Urinary bladder (tissue), 4 donors: Measurements from ENCODE around the gene XYLT1. TPM values are rescaled to one million over a fixed set of nuclear protein-coding genes. Genes with fewer than 3 reads are reported as not detected.

Experiments used
- DNase-seq: peaks from one replicate; pipeline ENCODE4 v3.0.0-alpha.2; 2015; ENCODE audit errors: extremely low spot score
- H3K27ac ChIP-seq: one replicate; pipeline ENCODE4 v1.5.1; 2013; ENCODE audit warnings: low read depth, mild to moderate bottlenecking, moderate library complexity
- H3K36me3 ChIP-seq: one replicate; pipeline ENCODE4 v1.6.1; 2013; ENCODE audit warnings: mild to moderate bottlenecking, moderate library complexity; ENCODE audit not compliant: insufficient read depth
- H3K4me1 ChIP-seq: one replicate; pipeline ENCODE4 v1.6.1; 2013; ENCODE audit warnings: mild to moderate bottlenecking, moderate library complexity; ENCODE audit not compliant: insufficient read depth
- H3K4me3 ChIP-seq: one replicate; pipeline ENCODE4 v1.5.1; 2013; ENCODE audit warnings: low read depth, low read length
- WGBS: extraction: QIAGEN DNeasy Blood & Tissue Kit; methylation state at CpG from one replicate; pipeline ENCODE4 v1.1.7; 2013; 5-methylcytosine and 5-hydroxymethylcytosine counted together
- polyA plus RNA-seq: library from polyadenylated mRNA; stranded (reverse); fragments of 200-250 nt; gene quantifications from one replicate; pipeline ENCODE4 v1.2.3, GENCODE V29; 2013
- total RNA-seq: library from RNA; depleted of rRNA; stranded (reverse); fragments of >200 nt; gene quantifications from one replicate; pipeline ENCODE4 v1.2.3, GENCODE V29; 2014
- donor health status: healthy with polysubstance abuse.
- donor health status: healthy.

The XYLT1 gene
- total and polyA plus RNA-seq, 2 donors, result 10.1 to 13.4 TPM

DNA sequence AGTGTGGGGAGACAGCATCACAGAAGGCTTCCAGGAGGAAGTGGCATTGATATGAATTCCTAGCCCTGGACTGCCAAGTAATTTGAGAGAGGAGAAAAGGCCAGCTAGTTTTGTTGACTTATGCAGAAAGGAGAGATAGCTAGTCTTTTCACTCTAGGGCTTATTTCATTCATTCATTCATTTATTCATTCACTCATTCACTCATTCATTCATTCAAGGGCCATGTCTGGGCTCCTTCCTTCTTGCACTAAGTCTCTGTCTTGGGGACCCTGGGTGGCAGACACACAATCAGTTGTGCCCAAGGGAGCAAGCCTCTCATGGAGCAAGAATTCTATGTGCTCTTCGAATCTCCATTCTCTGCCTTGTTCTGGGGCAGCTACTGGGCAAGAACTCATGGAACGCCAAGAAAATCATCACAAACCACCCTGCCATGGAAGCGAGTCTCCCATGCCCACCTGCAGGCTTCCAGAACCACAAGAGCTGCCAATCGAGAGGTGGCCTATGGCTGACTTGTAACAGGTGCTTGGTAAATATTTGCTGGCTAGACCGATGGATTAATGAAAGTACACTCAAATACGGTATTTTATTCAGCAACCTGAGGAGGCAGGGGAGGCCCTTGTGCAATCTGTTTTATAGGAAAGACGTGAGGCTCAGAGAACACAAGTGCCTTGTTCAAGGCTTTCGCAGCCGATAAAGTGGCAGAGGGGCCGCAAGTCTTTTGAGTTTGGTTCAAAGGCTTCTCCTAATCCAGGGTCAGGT, 223.6 kb downstream of the XYLT1 start:
- no peak overlapping the region for H3K4me3 ChIP-seq
- H3K4me1 ChIP-seq, result no peaks in the 10 kb centered on the region
- no peaks in the 10 kb centered on the region for H3K36me3 ChIP-seq
- no peak overlapping the region for H3K27ac ChIP-seq
- WGBS, result 85% methylated on average over 10 of the region's 10 CpGs
- no peak for DNase-seq

DNA sequence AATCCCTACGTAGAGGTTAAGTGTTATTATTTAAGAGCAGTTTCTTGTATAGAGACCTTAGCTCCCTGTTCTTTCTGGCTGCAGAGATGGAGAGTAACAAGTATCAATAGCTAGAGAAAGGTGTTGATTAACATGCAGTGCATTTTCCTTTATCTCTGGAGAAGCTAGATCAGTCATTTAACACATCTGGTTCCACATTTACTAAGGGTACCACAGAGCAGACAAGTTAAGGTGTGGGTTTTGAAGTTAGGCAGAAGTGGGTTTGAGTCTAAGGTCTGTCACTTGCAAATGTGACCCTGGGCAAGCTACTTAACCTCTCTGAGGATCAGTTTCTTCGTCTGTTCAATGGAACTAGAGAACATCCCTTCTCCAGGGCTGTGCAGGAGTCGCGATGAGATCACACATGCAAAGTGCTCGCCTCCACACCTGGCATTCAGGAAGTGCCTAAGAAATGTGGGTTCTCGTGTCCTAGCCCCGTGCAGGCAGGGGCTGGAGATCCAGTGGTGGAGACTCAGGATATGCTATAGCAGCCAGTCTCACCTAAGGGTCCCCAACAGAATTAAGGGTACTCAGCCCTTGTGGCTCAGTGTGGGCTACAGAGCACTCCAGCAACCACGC, 224.4 kb downstream of the XYLT1 start:
- no peak overlapping the region for H3K4me3 ChIP-seq
- WGBS, result 89% methylated on average over 8 of the region's 8 CpGs
- no peaks in the 10 kb centered on the region for H3K36me3 ChIP-seq
- no peaks in the 10 kb centered on the region for H3K4me1 ChIP-seq
- no peak for DNase-seq
- H3K27ac ChIP-seq, result no peak overlapping the region

GRCh38 chr16:17245776-17246175, 225.0 kb downstream of the XYLT1 start:
- no peaks in the 10 kb centered on the region for H3K4me1 ChIP-seq
- DNase-seq, result no peak
- 79% methylated on average over 6 of the region's 6 CpGs for WGBS
- H3K27ac ChIP-seq, result no peak overlapping the region
- H3K4me3 ChIP-seq, result no peak overlapping the region
- H3K36me3 ChIP-seq, result no peaks in the 10 kb centered on the region

DNA sequence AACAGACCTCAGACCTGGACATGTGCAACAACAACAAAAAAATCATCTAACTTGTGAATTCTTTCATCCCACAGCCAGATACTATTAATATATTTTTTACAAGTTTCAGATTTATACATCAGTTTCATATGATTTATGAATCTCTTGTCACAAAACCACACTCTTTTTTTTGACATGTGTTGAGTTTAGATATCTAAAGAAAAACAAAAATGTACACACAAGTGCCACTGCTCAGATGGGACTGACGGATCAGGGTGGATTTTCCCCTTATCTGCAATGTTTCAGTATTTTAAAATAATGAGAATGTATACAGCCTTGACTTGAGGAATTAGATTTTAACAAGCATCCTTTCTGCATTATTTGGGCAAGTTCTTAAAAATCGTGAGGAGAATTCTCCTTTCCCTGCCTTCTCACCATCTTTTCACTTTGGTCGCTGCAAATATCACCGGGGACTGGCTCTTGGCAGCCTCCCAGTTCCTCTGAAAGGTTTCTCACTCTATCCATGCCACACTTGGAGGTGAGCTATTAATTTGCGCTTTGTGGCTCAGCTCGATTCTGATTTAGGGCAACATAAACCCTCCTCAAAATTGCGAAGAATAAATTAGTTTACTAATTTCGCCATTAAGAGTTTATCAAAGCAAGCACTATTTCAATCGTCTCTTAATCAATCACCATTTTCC, 225.7 kb downstream of the XYLT1 start:
- no peak overlapping the region for H3K27ac ChIP-seq
- 60% methylated on average over 9 of the region's 9 CpGs for WGBS
- no peaks in the 10 kb centered on the region for H3K36me3 ChIP-seq
- H3K4me3 ChIP-seq, result no peak overlapping the region
- no peak for DNase-seq
- no peaks in the 10 kb centered on the region for H3K4me1 ChIP-seq

DNA sequence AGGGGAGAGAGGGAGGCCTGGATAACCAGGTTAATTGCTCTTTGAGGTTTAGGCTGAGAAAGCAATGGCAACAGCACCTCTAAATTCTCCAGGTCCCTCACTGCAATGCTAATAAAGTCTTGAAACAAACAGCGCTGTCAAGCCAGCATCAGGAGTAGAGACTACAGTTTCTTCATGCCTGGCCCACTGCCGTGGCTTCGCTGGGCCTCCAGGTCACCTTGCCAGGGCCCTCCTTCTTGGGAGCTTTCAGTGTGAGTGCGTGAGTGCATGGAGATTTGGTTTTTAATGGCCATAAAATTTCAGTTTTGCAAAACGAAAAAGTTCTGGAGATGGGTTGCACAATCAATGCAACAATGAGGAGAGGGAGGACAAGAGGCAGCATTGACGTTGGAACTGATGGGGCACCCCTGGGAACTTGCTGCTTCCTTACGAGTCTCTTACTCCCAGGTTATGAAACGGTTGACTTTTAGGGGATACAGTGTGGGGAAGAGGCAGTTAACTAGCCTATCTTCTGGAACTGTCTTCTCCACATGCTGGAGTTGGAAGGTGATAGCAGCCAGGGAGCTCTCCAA, 229.4 kb downstream of the XYLT1 start:
- DNase-seq, result no peak
- no peak overlapping the region for H3K27ac ChIP-seq
- 85% methylated on average over 8 of the region's 8 CpGs for WGBS
- no peaks in the 10 kb centered on the region for H3K4me1 ChIP-seq
- H3K4me3 ChIP-seq, result no peak overlapping the region
- peaks cover under 1% of the 10 kb centered on the region for H3K36me3 ChIP-seq

DNA sequence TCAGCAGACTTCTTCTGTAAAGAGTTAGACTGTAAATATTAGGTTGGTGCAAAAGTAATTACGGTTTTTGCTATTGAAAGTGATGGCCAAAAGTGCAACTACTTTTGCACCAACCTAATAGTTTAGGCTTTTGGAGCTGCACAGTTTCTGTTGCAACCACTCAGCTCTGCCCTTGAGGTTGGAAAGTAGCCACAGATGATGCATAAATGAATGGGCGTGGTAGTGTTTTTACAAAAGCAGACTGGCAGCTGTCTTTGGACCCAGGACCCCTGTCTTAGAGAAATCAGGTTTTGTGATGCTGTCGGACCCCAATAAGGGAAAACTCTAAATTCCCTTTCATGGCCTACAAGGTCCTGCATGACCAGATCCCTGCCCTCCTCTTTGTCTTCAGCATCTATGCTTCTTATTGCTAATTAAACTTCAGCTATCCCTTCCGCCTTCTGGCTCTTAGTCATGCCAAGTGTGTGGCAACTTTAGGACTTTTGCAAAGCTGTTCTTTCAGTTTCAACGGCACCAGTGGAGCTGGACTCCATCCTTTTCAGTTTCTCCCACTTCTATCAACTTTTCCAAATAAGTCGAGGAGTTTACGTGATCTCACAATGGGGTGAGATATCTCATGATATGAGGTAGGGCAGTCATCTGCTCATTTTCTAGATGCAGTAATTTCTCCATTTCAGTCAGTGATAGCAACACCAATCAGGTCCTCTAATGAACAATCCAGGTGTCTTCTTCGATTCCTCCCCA, 232.3 kb downstream of the XYLT1 start:
- Histone ChIP-seq H3K4me1 (no peaks in the 10 kb centered on the region), H3K27ac (no peak overlapping the region), H3K4me3 (no peak overlapping the region), H3K36me3 (peaks cover 1% of the 10 kb centered on the region)
- no peak for DNase-seq
- 92% methylated on average over 8 of the region's 8 CpGs for WGBS

DNA sequence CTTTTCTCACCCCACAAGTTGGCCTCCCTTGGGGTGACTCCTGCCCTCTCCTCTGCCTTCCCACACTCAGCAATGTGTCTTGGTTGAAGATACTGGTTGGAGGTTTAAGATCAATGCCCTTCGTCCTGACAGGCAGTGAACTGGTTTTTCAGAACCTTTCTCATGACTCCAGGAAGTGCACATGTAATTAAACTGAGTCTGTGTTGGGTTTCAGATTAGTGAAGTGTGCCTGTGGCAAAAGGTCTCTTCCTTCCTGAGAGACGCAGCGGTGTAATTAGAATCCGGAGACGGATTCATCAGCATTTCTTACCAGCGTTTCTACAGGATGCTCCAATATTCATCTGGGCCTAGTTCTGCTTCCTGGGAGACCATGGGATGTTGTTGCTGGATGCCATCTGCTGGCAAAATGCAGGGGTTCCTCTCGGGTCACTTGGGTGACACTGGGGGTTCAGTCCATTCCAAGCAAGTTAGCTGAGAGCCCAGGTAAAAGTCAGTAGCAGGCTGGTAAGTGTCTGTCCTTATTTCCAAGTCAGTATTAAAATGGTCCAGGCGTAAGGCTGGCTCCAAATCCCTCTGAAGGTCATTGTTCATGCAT, 233.3 kb downstream of the XYLT1 start:
- 79% methylated on average over 8 of the region's 8 CpGs for WGBS
- H3K36me3 ChIP-seq, result peaks cover 1% of the 10 kb centered on the region
- no peak for DNase-seq

DNA sequence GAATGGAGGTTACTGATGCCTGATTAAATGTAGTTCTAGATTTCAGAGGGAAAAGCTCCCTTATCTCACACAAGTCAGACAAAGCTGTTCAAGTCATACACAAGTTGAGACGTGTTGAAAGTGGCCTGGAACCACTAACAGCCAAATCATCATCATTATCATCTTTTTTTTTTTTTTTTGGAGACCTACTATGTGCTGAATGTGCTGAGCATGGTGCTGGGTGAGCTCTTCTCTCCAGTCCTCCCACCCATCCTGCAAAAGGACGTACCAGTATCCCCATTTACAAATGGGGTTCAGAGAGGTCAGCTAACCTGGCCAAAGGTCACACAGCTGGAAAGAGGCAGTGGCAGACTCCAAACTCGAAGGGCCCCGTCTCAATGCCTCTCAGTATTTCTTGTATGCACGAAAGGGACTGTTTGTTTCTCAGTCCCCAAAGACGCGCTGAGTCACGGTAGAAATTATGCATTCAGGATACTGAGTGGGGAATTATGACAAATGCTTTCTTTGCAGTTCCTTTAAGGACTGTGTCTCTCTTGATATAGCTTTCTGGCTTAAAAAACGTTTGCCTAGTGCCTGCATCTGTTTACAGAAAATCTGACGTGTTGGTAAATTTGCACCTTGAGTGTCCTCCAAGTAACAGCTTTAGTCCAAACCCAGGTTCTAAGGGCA, 235.5 kb downstream of the XYLT1 start:
- H3K36me3 ChIP-seq, result peaks cover 1% of the 10 kb centered on the region
- no peaks in the 10 kb centered on the region for H3K4me1 ChIP-seq
- WGBS, result 74% methylated on average over 10 of the region's 10 CpGs
- no peak for DNase-seq
- H3K4me3 ChIP-seq, result no peak overlapping the region
- no peak overlapping the region for H3K27ac ChIP-seq

More for the DNA sequence above, 233.3 kb downstream of the XYLT1 start:
- no peaks in the 10 kb centered on the region for H3K4me1 ChIP-seq
- no peak overlapping the region for H3K27ac ChIP-seq
- H3K4me3 ChIP-seq, result no peak overlapping the region

DNA sequence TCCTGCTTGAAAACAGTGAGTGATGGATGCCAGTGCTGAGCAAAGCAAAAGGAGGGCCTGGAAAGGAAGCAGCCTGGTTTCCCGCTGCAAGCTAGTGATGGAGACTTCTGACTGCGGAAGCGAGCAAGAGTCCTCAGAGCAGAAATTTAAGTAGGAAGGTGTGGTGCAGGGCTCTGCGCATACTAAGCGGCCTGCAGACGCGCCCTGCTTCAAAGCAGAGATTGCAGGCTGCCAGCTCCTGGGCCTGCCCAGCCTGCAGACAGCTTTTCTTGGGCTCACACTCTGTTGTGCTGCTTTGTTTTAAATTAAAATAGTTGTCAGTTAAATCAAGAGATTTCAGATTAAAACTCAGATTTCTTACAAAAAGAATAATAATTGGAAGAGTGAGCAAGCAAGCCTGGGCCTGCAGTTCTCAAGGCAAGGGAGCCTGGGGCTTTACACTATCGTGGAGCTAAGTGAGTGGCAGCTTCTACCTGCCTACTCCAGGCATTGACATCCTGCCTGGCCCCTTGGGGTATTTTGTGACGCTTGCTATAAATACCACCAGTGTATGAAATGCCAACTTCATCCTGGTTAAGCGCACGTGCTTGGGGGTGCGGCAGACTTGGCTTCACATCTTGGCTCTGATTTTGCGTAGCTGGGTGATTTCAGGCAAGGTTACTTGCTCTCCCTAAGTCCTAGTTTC, 237.3 kb downstream of the XYLT1 start:
- Histone ChIP-seq H3K36me3 (peaks cover 1% of the 10 kb centered on the region), H3K27ac (no peak overlapping the region), H3K4me3 (no peak overlapping the region), H3K4me1 (no peaks in the 10 kb centered on the region)
- no peak for DNase-seq
- 80% methylated on average over 13 of the region's 13 CpGs for WGBS

GRCh38 chr16:17232487-17232886, 238.3 kb downstream of the XYLT1 start:
- H3K4me1 ChIP-seq, result no peaks in the 10 kb centered on the region
- no peak overlapping the region for H3K27ac ChIP-seq
- DNase-seq, result no peak
- peaks cover 1% of the 10 kb centered on the region for H3K36me3 ChIP-seq
- 97% methylated on average over 6 of the region's 6 CpGs for WGBS
- H3K4me3 ChIP-seq, result no peak overlapping the region

GRCh38 chr16:17231972-17232371, 238.8 kb downstream of the XYLT1 start:
- DNase-seq, result no peak
- Histone ChIP-seq H3K36me3 (peaks cover 1% of the 10 kb centered on the region), H3K27ac (no peak overlapping the region), H3K4me3 (no peak overlapping the region), H3K4me1 (no peaks in the 10 kb centered on the region)
- 98% methylated on average over 5 of the region's 5 CpGs for WGBS

- DNase-seq, result no peak
- Histone ChIP-seq H3K4me1 (no peaks in the 10 kb centered on the region), H3K36me3 (no peaks in the 10 kb centered on the region), H3K27ac (no peak overlapping the region), H3K4me3 (no peak overlapping the region)
- WGBS, result 97% methylated on average over 3 of the region's 3 CpGs
These were observed 239.7 kb downstream of the XYLT1 start for GRCh38 chr16:17230932-17231581.
